Measurements from ENCODE around the gene APBA2.

DNA sequence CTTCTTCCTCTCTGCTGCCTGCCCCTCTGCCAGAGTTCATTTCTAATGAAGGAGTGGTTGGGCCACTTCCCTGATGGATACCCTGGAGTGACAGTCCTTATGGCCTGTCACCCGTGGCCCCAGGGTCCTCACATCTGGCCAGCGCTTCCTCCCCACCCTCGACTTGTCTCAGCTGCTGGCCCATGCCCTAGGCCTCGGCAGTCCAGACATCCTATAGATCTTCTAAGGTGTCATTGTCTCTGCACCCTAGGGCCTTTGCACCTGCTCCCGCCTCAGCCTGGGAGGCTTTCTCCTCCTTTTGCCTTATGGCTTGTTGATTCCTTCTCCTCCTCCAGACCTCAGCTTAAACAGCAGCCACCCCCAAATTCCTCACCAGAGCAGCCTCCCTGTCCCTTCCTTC is 202.9 kb downstream of the APBA2 start:
- TF ChIP-seq POLR2A (IDR thresholded peaks at IDR 0.05), result no peak
- TF ChIP-seq, protein P1, sequence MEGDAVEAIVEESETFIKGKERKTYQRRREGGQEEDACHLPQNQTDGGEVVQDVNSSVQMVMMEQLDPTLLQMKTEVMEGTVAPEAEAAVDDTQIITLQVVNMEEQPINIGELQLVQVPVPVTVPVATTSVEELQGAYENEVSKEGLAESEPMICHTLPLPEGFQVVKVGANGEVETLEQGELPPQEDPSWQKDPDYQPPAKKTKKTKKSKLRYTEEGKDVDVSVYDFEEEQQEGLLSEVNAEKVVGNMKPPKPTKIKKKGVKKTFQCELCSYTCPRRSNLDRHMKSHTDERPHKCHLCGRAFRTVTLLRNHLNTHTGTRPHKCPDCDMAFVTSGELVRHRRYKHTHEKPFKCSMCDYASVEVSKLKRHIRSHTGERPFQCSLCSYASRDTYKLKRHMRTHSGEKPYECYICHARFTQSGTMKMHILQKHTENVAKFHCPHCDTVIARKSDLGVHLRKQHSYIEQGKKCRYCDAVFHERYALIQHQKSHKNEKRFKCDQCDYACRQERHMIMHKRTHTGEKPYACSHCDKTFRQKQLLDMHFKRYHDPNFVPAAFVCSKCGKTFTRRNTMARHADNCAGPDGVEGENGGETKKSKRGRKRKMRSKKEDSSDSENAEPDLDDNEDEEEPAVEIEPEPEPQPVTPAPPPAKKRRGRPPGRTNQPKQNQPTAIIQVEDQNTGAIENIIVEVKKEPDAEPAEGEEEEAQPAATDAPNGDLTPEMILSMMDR (IDR thresholded peaks at IDR 0.05), result no peak
